ENCODE measurements around the gene EXOC2. TPM values are rescaled to one million over a fixed set of nuclear protein-coding genes. Genes with fewer than 3 reads are reported as not detected.

EXOC2 gene
- total RNA-seq, 1 experiment from 2014 or later, result 24.5 TPM

- no peaks in the 10 kb centered on the region; the same call in 1 of the 2 replicates for H4K20me1 ChIP-seq (ENCODE audit: insufficient read depth)
- TF ChIP-seq ZBTB33 (IDR thresholded peaks at IDR 0.05; ENCODE audit: extremely low read depth, insufficient replicate concordance, low read length), result no peak
- H3K4me1 ChIP-seq (ENCODE audit: control insufficient read depth in 1 of 2, insufficient read depth in 2 of 2, low read length in 2 of 2), result no peaks in the 10 kb centered on the region
- RAD21 ChIA-PET (ENCODE audit: low non-redundant PET in 1 of 2, low total read pairs in 2 of 2, uncharacterized antibody in 2 of 2, unreplicated experiment in 2 of 2), result no interaction called here
- H3K79me2 ChIP-seq (ENCODE audit: insufficient read depth, low read length), result no peaks in the 10 kb centered on the region; the same call in 1 of the 2 replicates
- no peak overlapping the region for H3K27ac ChIP-seq (ENCODE audit: low read depth, low read length)
- H3K36me3 ChIP-seq (ENCODE audit: control insufficient read depth in 1 of 2, insufficient read depth in 2 of 2, low read length in 2 of 2), result no peaks in the 10 kb centered on the region; a peak in 2 of 4 replicates
- H3K9me3 ChIP-seq (ENCODE audit: control insufficient read depth in 1 of 2, insufficient read depth in 1 of 2, low read depth in 1 of 2, low read length in 2 of 2), result no peaks in the 10 kb centered on the region
- no peaks in the 10 kb centered on the region for H3K9me2 ChIP-seq (ENCODE audit: insufficient read depth)
- POLR2A ChIA-PET, result no interaction called here
- CTCF ChIA-PET, result no interaction called here
- H3K27me3 ChIP-seq (ENCODE audit: insufficient read depth, low read length), result no peaks in the 10 kb centered on the region
- no peak for ATAC-seq
- no peak overlapping the region for H2AFZ ChIP-seq (ENCODE audit: low read depth, low read length, poor library complexity, severe bottlenecking)
- no peak overlapping the region for H3K9ac ChIP-seq (ENCODE audit: low read length)
- no peak overlapping the region for H3K4me3 ChIP-seq (replicated peaks in 1 of 2; ENCODE audit: low read depth in 1 of 2, low read length in 2 of 2)
- intact Hi-C loops (cut with micrococcal nuclease), result no loop called here
- DNase-seq (ENCODE audit: low read depth, low spot score), result no peak
- no peak overlapping the region for H3K4me2 ChIP-seq (ENCODE audit: low read length)
- no TSS peak for BruUV-seq (replicated peaks)
Observed at GRCh38 chr6:641225-641985, 51.5 kb downstream of the EXOC2 start.

GRCh38 chr6:636488-636887 lies 56.5 kb downstream of the EXOC2 start:
- Histone ChIP-seq H3K9ac (ENCODE audit: low read length) (no peak overlapping the region), H3K4me1 (ENCODE audit: control insufficient read depth in 1 of 2, insufficient read depth in 2 of 2, low read length in 2 of 2) (no peaks in the 10 kb centered on the region), H3K4me2 (ENCODE audit: low read length) (no peak overlapping the region), H2AFZ (ENCODE audit: low read depth, low read length, poor library complexity, severe bottlenecking) (no peak overlapping the region), H3K4me3 (replicated peaks in 1 of 2; ENCODE audit: low read depth in 1 of 2, low read length in 2 of 2) (no peak overlapping the region), H3K27me3 (ENCODE audit: insufficient read depth, low read length) (no peaks in the 10 kb centered on the region), H3K9me3 (ENCODE audit: control insufficient read depth in 1 of 2, insufficient read depth in 1 of 2, low read depth in 1 of 2, low read length in 2 of 2) (no peaks in the 10 kb centered on the region), H4K20me1 (ENCODE audit: insufficient read depth) (no peaks in the 10 kb centered on the region), H3K27ac (ENCODE audit: low read depth, low read length) (no peak overlapping the region), H3K9me2 (ENCODE audit: insufficient read depth) (no peaks in the 10 kb centered on the region), H3K79me2 (ENCODE audit: insufficient read depth, low read length) (no peaks in the 10 kb centered on the region), H3K36me3 (ENCODE audit: control insufficient read depth in 1 of 2, insufficient read depth in 2 of 2, low read length in 2 of 2) (no peaks in the 10 kb centered on the region; a peak in 2 of 4 replicates)
- no peak for DNase-seq (ENCODE audit: low read depth, low spot score)
- ChIA-PET CTCF (no interaction called here), RAD21 (ENCODE audit: low non-redundant PET in 1 of 2, low total read pairs in 2 of 2, uncharacterized antibody in 2 of 2, unreplicated experiment in 2 of 2) (no interaction called here), POLR2A (no interaction called here)
- intact Hi-C loops (cut with micrococcal nuclease), result no loop called here
- TF ChIP-seq EZH2 (IDR thresholded peaks at IDR 0.05), result no peak
- BruUV-seq (replicated peaks), result no TSS peak
- no peak for ATAC-seq

All from HCT116 (cell line).